ENCODE measurements around the gene AOPEP. TPM values are rescaled to one million over a fixed set of nuclear protein-coding genes. Genes with fewer than 3 reads are reported as not detected.
A peak's percentile ranks its signal among the peaks of the same experiment; 100 is the strongest.

The AOPEP gene
- total RNA-seq, 1 experiment from 2014 or later: 36.4 TPM

DNA sequence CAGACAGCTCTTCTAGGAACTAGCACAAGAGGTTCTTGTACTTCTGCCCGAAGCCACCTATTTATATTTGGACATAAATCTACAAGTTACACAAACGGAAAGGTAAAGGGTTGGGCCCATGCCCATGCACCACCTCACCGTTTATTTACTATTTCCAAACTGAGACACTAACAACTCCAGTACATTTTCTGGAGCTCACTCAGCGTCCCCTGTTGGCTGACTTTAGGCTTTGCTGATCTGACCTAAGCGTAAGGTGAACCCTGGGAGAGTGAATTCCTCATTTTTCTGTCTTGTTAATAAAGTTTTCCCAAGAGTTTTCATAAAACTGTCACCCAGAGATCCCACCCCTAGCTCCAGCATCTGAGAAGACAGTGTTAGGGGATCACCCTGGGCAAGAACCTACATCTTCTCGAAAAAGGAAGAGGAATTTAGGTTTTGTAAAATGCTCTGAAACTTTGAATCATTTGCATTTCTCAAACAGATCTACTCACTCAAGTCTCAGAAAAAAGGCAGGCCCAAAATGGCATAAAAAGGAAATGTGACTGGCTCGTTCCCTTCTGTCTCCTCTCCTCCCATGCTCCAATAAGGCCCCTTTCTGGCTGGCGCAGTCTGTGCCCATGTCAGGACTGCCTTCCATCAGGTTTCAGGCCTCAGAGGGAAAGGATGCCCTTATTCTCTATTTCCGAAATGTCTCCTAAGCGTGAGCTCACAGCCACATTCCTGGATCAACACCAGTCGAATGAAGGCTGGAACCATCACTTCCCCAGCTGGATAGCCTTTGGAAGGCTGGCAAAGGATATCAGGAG is 389.7 kb downstream of the AOPEP start:
- DNase-seq (ENCODE audit: low read depth, low spot score) (no peak), ATAC-seq (no peak; the same call in 1 of the 2 replicates)
- intact Hi-C loops (cut with micrococcal nuclease; ENCODE audit: unreplicated experiment) (no loop called here), in situ Hi-C loops (cut with HindIII; ENCODE audit: low pct_unique_long_range_greater_than_20kb, low sequenced_read_pairs) (no loop called here)
- H3K4me3 ChIP-seq (ENCODE audit: low read depth in 2 of 2, low read length in 2 of 2): no peak overlapping the region
- no TSS peak for BruUV-seq (replicated peaks)
- no peaks in the 10 kb centered on the region for H3K27me3 ChIP-seq (ENCODE audit: control insufficient read depth, insufficient read depth, low read length)
- CTCF ChIA-PET: interaction anchor here (1.7 kb wide), 1 partner anchor 12 kb away, joined by 4 read pairs; no protein-coding TSS in a partner anchor
- H3K9me3 ChIP-seq (ENCODE audit: control insufficient read depth, insufficient read depth, low read depth, low read length): no peaks in the 10 kb centered on the region
- TF ChIP-seq CTCF (IDR thresholded peaks at IDR 0.05): peak; percentile 49; the same call in 1 of the 2 replicates
- TF ChIP-seq, protein P1, sequence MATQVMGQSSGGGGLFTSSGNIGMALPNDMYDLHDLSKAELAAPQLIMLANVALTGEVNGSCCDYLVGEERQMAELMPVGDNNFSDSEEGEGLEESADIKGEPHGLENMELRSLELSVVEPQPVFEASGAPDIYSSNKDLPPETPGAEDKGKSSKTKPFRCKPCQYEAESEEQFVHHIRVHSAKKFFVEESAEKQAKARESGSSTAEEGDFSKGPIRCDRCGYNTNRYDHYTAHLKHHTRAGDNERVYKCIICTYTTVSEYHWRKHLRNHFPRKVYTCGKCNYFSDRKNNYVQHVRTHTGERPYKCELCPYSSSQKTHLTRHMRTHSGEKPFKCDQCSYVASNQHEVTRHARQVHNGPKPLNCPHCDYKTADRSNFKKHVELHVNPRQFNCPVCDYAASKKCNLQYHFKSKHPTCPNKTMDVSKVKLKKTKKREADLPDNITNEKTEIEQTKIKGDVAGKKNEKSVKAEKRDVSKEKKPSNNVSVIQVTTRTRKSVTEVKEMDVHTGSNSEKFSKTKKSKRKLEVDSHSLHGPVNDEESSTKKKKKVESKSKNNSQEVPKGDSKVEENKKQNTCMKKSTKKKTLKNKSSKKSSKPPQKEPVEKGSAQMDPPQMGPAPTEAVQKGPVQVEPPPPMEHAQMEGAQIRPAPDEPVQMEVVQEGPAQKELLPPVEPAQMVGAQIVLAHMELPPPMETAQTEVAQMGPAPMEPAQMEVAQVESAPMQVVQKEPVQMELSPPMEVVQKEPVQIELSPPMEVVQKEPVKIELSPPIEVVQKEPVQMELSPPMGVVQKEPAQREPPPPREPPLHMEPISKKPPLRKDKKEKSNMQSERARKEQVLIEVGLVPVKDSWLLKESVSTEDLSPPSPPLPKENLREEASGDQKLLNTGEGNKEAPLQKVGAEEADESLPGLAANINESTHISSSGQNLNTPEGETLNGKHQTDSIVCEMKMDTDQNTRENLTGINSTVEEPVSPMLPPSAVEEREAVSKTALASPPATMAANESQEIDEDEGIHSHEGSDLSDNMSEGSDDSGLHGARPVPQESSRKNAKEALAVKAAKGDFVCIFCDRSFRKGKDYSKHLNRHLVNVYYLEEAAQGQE (IDR thresholded peaks at IDR 0.05; ENCODE audit: insufficient read depth in 1 of 2, low read depth in 2 of 2, low read length in 1 of 2): no peak
- no peak overlapping the region for H3K27ac ChIP-seq (ENCODE audit: low read length)
- POLR2A ChIA-PET: no interaction called here
- no peaks in the 10 kb centered on the region for H3K36me3 ChIP-seq (ENCODE audit: control insufficient read depth, insufficient read depth, low read length)
- no peaks in the 10 kb centered on the region for H3K4me1 ChIP-seq (ENCODE audit: control insufficient read depth, insufficient read depth, low read length)

DNA sequence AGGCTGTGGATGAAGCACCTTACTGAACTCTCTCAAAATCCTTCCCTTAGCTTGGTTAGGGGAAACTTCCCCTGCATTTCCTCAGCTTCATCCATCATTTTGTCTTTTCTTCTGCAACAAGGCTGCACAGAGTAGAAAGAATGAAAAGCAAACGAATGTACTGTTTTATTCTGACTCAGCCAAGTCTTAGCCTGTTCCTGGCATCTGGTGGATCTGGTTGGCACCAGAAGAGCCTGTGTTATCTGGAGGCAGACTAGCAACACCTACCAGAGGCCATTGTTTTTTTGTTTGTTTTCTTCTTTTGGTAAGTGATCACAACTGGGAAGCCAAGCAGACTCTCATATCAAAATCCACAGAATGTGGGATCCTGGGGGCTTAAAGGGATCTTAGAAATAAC is 390.3 kb downstream of the AOPEP start:
- ChIA-PET POLR2A (no interaction called here), CTCF (interaction anchor here (1.7 kb wide), 1 partner anchor 11 kb away, joined by 4 read pairs; no protein-coding TSS in a partner anchor)
- H3K36me3 ChIP-seq (ENCODE audit: control insufficient read depth, insufficient read depth, low read length): no peaks in the 10 kb centered on the region
- no peaks in the 10 kb centered on the region for H3K27me3 ChIP-seq (ENCODE audit: control insufficient read depth, insufficient read depth, low read length)
- no peak overlapping the region for H3K4me3 ChIP-seq (ENCODE audit: low read depth in 2 of 2, low read length in 2 of 2)
- no peak overlapping the region for H3K27ac ChIP-seq (ENCODE audit: low read length)
- TF ChIP-seq POLR2AphosphoS5 (IDR thresholded peaks at IDR 0.05; ENCODE audit: low read depth, low read length) (no peak), SIN3A (IDR thresholded peaks at IDR 0.05; ENCODE audit: borderline replicate concordance, insufficient read depth, low read depth, low read length) (no peak), CTCF (IDR thresholded peaks at IDR 0.05) (no peak), TCF7L2 (IDR thresholded peaks at IDR 0.05; ENCODE audit: low read depth, low read length) (no peak)
- TF ChIP-seq, protein P1 (IDR thresholded peaks at IDR 0.05; ENCODE audit: insufficient read depth in 1 of 2, low read depth in 2 of 2, low read length in 1 of 2): no peak
- in situ Hi-C loops (cut with HindIII; ENCODE audit: low pct_unique_long_range_greater_than_20kb, low sequenced_read_pairs) (no loop called here), intact Hi-C loops (cut with micrococcal nuclease; ENCODE audit: unreplicated experiment) (no loop called here)
- H3K4me1 ChIP-seq (ENCODE audit: control insufficient read depth, insufficient read depth, low read length): no peaks in the 10 kb centered on the region
- no peaks in the 10 kb centered on the region for H3K9me3 ChIP-seq (ENCODE audit: control insufficient read depth, insufficient read depth, low read depth, low read length)
- no peak for DNase-seq (ENCODE audit: low read depth, low spot score)
- no peak for ATAC-seq
- no TSS peak for BruUV-seq (replicated peaks)

Measured in Panc1 (cell line).